GM18907 (cell line): ENCODE data around the gene CLDN10.
"Not testable (repeated sequence)": the region's sequence is repeated elsewhere in the genome, so short reads cannot be mapped to it uniquely, and the experiment has no call there.

Experiments used
- ATAC-seq: cut with Tn5 transposase; IDR thresholded peaks from one replicate; pipeline ENCODE4 v1.9.1; 2021; ENCODE audit warnings: mild to moderate bottlenecking, moderate library complexity; ENCODE audit not compliant: unreplicated experiment

The CLDN10 gene

GRCh38 chr13:95552539-95553441 lies at the start of gene CLDN10:
CLDN10 (plus strand) TSS chr13:95552720; CDS start chr13:95552754, 34 bp downstream.
- ATAC-seq = peak; percentile 52

GRCh38 chr13:95503662-95504061 lies 48.9 kb upstream of the CLDN10 start:
- no peak for ATAC-seq

GRCh38 chr13:95505265-95505664 lies 47.3 kb upstream of the CLDN10 start:
- ATAC-seq = no peak

- ATAC-seq = no peak
These were observed 46.5 kb upstream of the CLDN10 start for GRCh38 chr13:95505986-95506385.

GRCh38 chr13:95507991-95508390 lies 44.5 kb upstream of the CLDN10 start:
- no peak for ATAC-seq

GRCh38 chr13:95508996-95509395 lies 43.5 kb upstream of the CLDN10 start:
- ATAC-seq = no peak

GRCh38 chr13:95509521-95510310 lies 42.8 kb upstream of the CLDN10 start:
- ATAC-seq = no peak

GRCh38 chr13:95510950-95511349 lies 41.6 kb upstream of the CLDN10 start:
- ATAC-seq = no peak

GRCh38 chr13:95512424-95512823 lies 40.1 kb upstream of the CLDN10 start:
- ATAC-seq = peak; percentile 49

GRCh38 chr13:95512957-95513356 lies 39.6 kb upstream of the CLDN10 start:
- ATAC-seq = no peak

GRCh38 chr13:95515606-95516005 lies 36.9 kb upstream of the CLDN10 start:
- not testable (repeated sequence) for ATAC-seq

GRCh38 chr13:95516021-95516420 lies 36.5 kb upstream of the CLDN10 start:
- ATAC-seq = no peak

GRCh38 chr13:95516492-95516891 lies 36.0 kb upstream of the CLDN10 start:
- ATAC-seq = no peak

GRCh38 chr13:95523598-95523997 lies 28.9 kb upstream of the CLDN10 start:
- no peak for ATAC-seq

GRCh38 chr13:95524264-95524901 lies 28.1 kb upstream of the CLDN10 start:
- no peak for ATAC-seq

- ATAC-seq = no peak
These were observed 24.6 kb upstream of the CLDN10 start for GRCh38 chr13:95527955-95528354.

GRCh38 chr13:95530178-95530577 lies 22.3 kb upstream of the CLDN10 start:
- ATAC-seq = no peak

- ATAC-seq = no peak
These were observed 18.9 kb upstream of the CLDN10 start for GRCh38 chr13:95533545-95534160.

GRCh38 chr13:95535243-95535642 lies 17.3 kb upstream of the CLDN10 start:
- ATAC-seq = peak; percentile 63

- ATAC-seq = no peak
These were observed 15.8 kb upstream of the CLDN10 start for GRCh38 chr13:95536632-95537241.
